IMR-90 (cell line): Measurements from ENCODE around the gene ZFP57.

Source experiments
- BHLHE40 ChIP-seq: fragments of 150-350 bp; IDR thresholded peaks from 2 replicates; pipeline ENCODE4 v1.6.1; 2016; ENCODE audit warnings: mild to moderate bottlenecking, low read depth, low read length
- CHD1 ChIP-seq: IDR thresholded peaks from 2 replicates; pipeline ENCODE4 v1.6.1; 2012; ENCODE audit warnings: low read depth, low read length, improper control_type of control experiment
- CTCF ChIP-seq: conservative IDR thresholded peaks from 2 replicates; pipeline ENCODE4 v1.5.1; 2012; ENCODE audit warnings: mild to moderate bottlenecking, low read depth, low read length, improper control_type of control experiment
- FOS ChIP-seq: fragments of 150-350 bp; IDR thresholded peaks from 2 replicates; pipeline ENCODE4 v1.6.1; 2016; ENCODE audit warnings: low read depth, low read length
- MAZ ChIP-seq: IDR thresholded peaks from 2 replicates; pipeline ENCODE4 v1.6.1; 2012; ENCODE audit warnings: low read depth, mild to moderate bottlenecking, low read length, improper control_type of control experiment, moderate library complexity, borderline replicate concordance
- MXI1 ChIP-seq: IDR thresholded peaks from 2 replicates; pipeline ENCODE4 v1.6.1; 2012; ENCODE audit warnings: low read depth, mild to moderate bottlenecking, low read length, moderate library complexity, borderline replicate concordance
- POLR2A ChIP-seq: IDR thresholded peaks from 2 replicates; pipeline ENCODE4 v1.6.1; 2012; ENCODE audit warnings: mild to moderate bottlenecking, low read depth, low read length
- RCOR1 ChIP-seq: IDR thresholded peaks from 2 replicates; pipeline ENCODE4 v1.6.1; 2012; ENCODE audit warnings: mild to moderate bottlenecking, low read length, improper control_type of control experiment; ENCODE audit not compliant: insufficient replicate concordance
- RFX5 ChIP-seq: IDR thresholded peaks from 2 replicates; pipeline ENCODE4 v1.8.0; 2012; ENCODE audit warnings: low read depth, mild to moderate bottlenecking, low read length, moderate library complexity
- SMC3 ChIP-seq: fragments of 150-350 bp; IDR thresholded peaks from 2 replicates; pipeline ENCODE4 v1.6.1; 2016; ENCODE audit warnings: low read depth, mild to moderate bottlenecking, antibody characterized with exemption, low read length, moderate library complexity
- USF2 ChIP-seq: fragments of 150-350 bp; IDR thresholded peaks from 2 replicates; pipeline ENCODE4 v1.6.1; 2017; ENCODE audit warnings: mild to moderate bottlenecking, antibody characterized with exemption, low read length, low read depth

GRCh38 chr6:29726001-29726400, 45.0 kb upstream of the ZFP57 start:
- no peak for TF ChIP-seq POLR2A
- TF ChIP-seq CTCF, result no peak
- no peak for TF ChIP-seq RFX5
- no peak for TF ChIP-seq CHD1
- TF ChIP-seq SMC3, result no peak
- TF ChIP-seq BHLHE40, result no peak
- TF ChIP-seq RCOR1, result no peak
- TF ChIP-seq USF2, result no peak
- TF ChIP-seq MXI1, result no peak
- no peak for TF ChIP-seq MAZ
- no peak for TF ChIP-seq FOS
